OCI-LY7 (cell line): ENCODE data around the gene ZCCHC2. TPM values are rescaled to one million over a fixed set of nuclear protein-coding genes. Genes with fewer than 3 reads are reported as not detected.

Source experiments
- BruUV-seq: library from RNA; stranded (reverse); fragments of 400-500 nt; replicated peaks from 2 replicates; lab custom pipeline; 2021; lab: Mats Ljungman, UMichigan
- CTCF ChIA-PET: fragments of 300-600 bp; sonication (Branson Sonifier 250); formaldehyde crosslinking; loops from one replicate; lab custom pipeline; 2022; ENCODE audit warnings: antibody characterized with exemption; ENCODE audit not compliant: unreplicated experiment; lab: Charles Lee
- POLR2A ChIA-PET: fragments of 300-600 bp; sonication (Branson Sonifier 250); formaldehyde crosslinking; loops from one replicate; lab custom pipeline; 2022; ENCODE audit warnings: antibody characterized with exemption; lab: Charles Lee
- DNase-seq: peaks from one replicate; pipeline ENCODE4 v3.0.0-alpha.2; 2015; ENCODE audit warnings: low spot score
- H2AFZ ChIP-seq: fragments of 200-600 bp; sonication (generic), shearing (Covaris generic); 2 replicates; pipeline ENCODE4 v1.6.1; 2014; ENCODE audit warnings: mild to moderate bottlenecking, antibody characterized with exemption, low read length, moderate library complexity
- H3K27ac ChIP-seq: fragments of 200-600 bp; sonication (generic); 2 replicates; pipeline ENCODE4 v1.5.1; 2014; ENCODE audit warnings: mixed run types, low read depth, mild to moderate bottlenecking, moderate library complexity, low read length, inconsistent platforms; ENCODE audit not compliant: poor library complexity, severe bottlenecking
- H3K36me3 ChIP-seq: fragments of 200-600 bp; sonication (generic); 2 replicates; pipeline ENCODE4 v1.6.1; 2014; ENCODE audit warnings: mild to moderate bottlenecking, antibody characterized with exemption, low read length, moderate library complexity, mixed read lengths; ENCODE audit not compliant: insufficient read depth
- H3K4me1 ChIP-seq: fragments of 200-600 bp; sonication (generic); 2 replicates; pipeline ENCODE4 v1.5.1; 2014; ENCODE audit warnings: mild to moderate bottlenecking, low read length; ENCODE audit not compliant: insufficient read depth, poor library complexity, severe bottlenecking
- H3K4me2 ChIP-seq: fragments of 200-600 bp; sonication (generic); 2 replicates; pipeline ENCODE4 v1.6.1; 2014; ENCODE audit warnings: mild to moderate bottlenecking, low read length
- H3K4me3 ChIP-seq: fragments of 200-600 bp; sonication (generic); 2 replicates; pipeline ENCODE4 v1.5.1; 2014; ENCODE audit warnings: mild to moderate bottlenecking, low read depth, low read length; ENCODE audit not compliant: poor library complexity, severe bottlenecking
- H3K79me2 ChIP-seq: fragments of 200-600 bp; sonication (generic); 2 replicates; pipeline ENCODE4 v1.6.1; 2016; ENCODE audit warnings: low read depth, mild to moderate bottlenecking, low read length, moderate library complexity, mixed read lengths; ENCODE audit not compliant: insufficient read depth
- H3K9me2 ChIP-seq: fragments of 200-600 bp; sonication (generic); 2 replicates; pipeline ENCODE4 v1.6.1; 2016; ENCODE audit warnings: mild to moderate bottlenecking, low read length, mixed read lengths; ENCODE audit not compliant: insufficient read depth
- H3K9me3 ChIP-seq: fragments of 200-600 bp; sonication (generic); 2 replicates; pipeline ENCODE4 v1.6.1; 2014; ENCODE audit warnings: mild to moderate bottlenecking, mixed run types, low read length, mixed read lengths
- H4K20me1 ChIP-seq: fragments of 200-600 bp; sonication (generic); 2 replicates; pipeline ENCODE4 v1.6.1; 2014; ENCODE audit warnings: mild to moderate bottlenecking, antibody characterized with exemption, low read length, moderate library complexity, mixed read lengths; ENCODE audit not compliant: insufficient read depth
- CTCF ChIP-seq: fragments of 200-600 bp; sonication (generic); conservative IDR thresholded peaks from 2 replicates; pipeline ENCODE4 v1.5.1; 2014; ENCODE audit warnings: mild to moderate bottlenecking, antibody characterized with exemption, low read length, moderate library complexity, mixed read lengths
- EZH2phosphoT487 ChIP-seq: fragments of 200-600 bp; sonication (generic); IDR thresholded peaks from 2 replicates; pipeline ENCODE4 v1.6.1; 2018; ENCODE audit warnings: low read depth, borderline replicate concordance, mild to moderate bottlenecking, mixed run types, antibody characterized with exemption, low read length, moderate library complexity, mixed read lengths
- intact Hi-C: fragments of 100-400 bp; cut with micrococcal nuclease; formaldehyde crosslinking; loops from one replicate; pipeline ENCODE4 v1.10.0; 2022; ENCODE audit not compliant: unreplicated experiment
- total RNA-seq, 2 experiments: library from RNA; depleted of rRNA in 1 of 2; stranded (reverse); fragments of >200 nt in 1 of 2; shearing (Covaris generic) in 1 of 2; gene quantifications; 2 replicates each; pipeline ENCODE4 v1.2.3, GENCODE V29; 2014 to 2022

ZCCHC2 gene
- total RNA-seq, 2 experiments from 2014 or later, result 16.9 to 17.5 TPM

GRCh38 chr18:62606106-62606505 lies 83.3 kb downstream of the ZCCHC2 start:
- ChIA-PET POLR2A (no interaction called here), CTCF (no interaction called here)
- H3K9me3 ChIP-seq, result no peaks in the 10 kb centered on the region
- H3K79me2 ChIP-seq, result no peaks in the 10 kb centered on the region
- H3K9me2 ChIP-seq, result no peaks in the 10 kb centered on the region
- H4K20me1 ChIP-seq, result no peaks in the 10 kb centered on the region
- no peak overlapping the region for H2AFZ ChIP-seq
- H3K27ac ChIP-seq, result no peak overlapping the region
- H3K36me3 ChIP-seq, result no peaks in the 10 kb centered on the region
- TF ChIP-seq EZH2phosphoT487, result no peak
- TF ChIP-seq CTCF, result no peak
- BruUV-seq, result no TSS peak
- H3K4me2 ChIP-seq, result no peak overlapping the region
- intact Hi-C loops, result no loop called here
- no peaks in the 10 kb centered on the region for H3K4me1 ChIP-seq
- no peak for DNase-seq
- H3K4me3 ChIP-seq, result no peak overlapping the region

GRCh38 chr18:62607302-62607701 lies 84.5 kb downstream of the ZCCHC2 start:
- Histone ChIP-seq H2AFZ (no peak overlapping the region), H3K36me3 (no peaks in the 10 kb centered on the region), H3K9me2 (no peaks in the 10 kb centered on the region), H3K9me3 (no peaks in the 10 kb centered on the region), H3K4me2 (no peak overlapping the region), H4K20me1 (no peaks in the 10 kb centered on the region), H3K4me3 (no peak overlapping the region), H3K27ac (no peak overlapping the region), H3K79me2 (no peaks in the 10 kb centered on the region), H3K4me1 (no peaks in the 10 kb centered on the region)
- no peak for DNase-seq
- ChIA-PET POLR2A (no interaction called here), CTCF (interaction anchor here (0.6 kb wide), 1 partner anchor 78 kb away, joined by 3 read pairs; no protein-coding TSS in a partner anchor)
- no peak for TF ChIP-seq EZH2phosphoT487
- TF ChIP-seq CTCF, result no peak
- BruUV-seq, result no TSS peak
- intact Hi-C loops, result no loop called here

GRCh38 chr18:62607708-62608428 lies 85.0 kb downstream of the ZCCHC2 start:
- H3K4me2 ChIP-seq, result no peak overlapping the region
- TF ChIP-seq EZH2phosphoT487, result no peak
- no peak for TF ChIP-seq CTCF

More at GRCh38 chr18:62607708-62608428, 85.0 kb downstream of the ZCCHC2 start:
- CTCF ChIA-PET, result no interaction called here
- Histone ChIP-seq H3K4me1 (no peaks in the 10 kb centered on the region), H3K9me2 (no peaks in the 10 kb centered on the region), H4K20me1 (no peaks in the 10 kb centered on the region), H3K27ac (no peak overlapping the region), H3K79me2 (no peaks in the 10 kb centered on the region), H3K36me3 (no peaks in the 10 kb centered on the region), H2AFZ (no peak overlapping the region), H3K9me3 (no peaks in the 10 kb centered on the region), H3K4me3 (no peak overlapping the region)
- POLR2A ChIA-PET, result no interaction called here
- intact Hi-C loops, result no loop called here
- no TSS peak for BruUV-seq
- DNase-seq, result no peak
